A549 (cell line): Measurements from ENCODE around the gene OSBPL3. TPM values are rescaled to one million over a fixed set of nuclear protein-coding genes. Genes with fewer than 3 reads are reported as not detected.
A peak's percentile ranks its signal among the peaks of the same experiment; 100 is the strongest.

Experiments used
- ATAC-seq, 2 experiments: fragments of 200-7000 bp in 1 of 2; fragments of >200 bp in 1 of 2; cut with Nextera tagmentation in 1 of 2; cut with Tn5 transposase in 1 of 2; 3 replicates each; pipeline versions ENCODE4 v1.8.0 to v1.9.1; 2018 to 2020; ENCODE audit warnings: mild to moderate bottlenecking in 1 of 2, moderate library complexity in 1 of 2
- CTCF ChIA-PET: fragments of 300-600 bp; sonication (Branson Sonifier 250); formaldehyde crosslinking; extraction: SDS; loops from one replicate; lab custom pipeline; 2021; ENCODE audit warnings: antibody characterized with exemption, inconsistent platforms; lab: Yijun Ruan, JAX
- POLR2A ChIA-PET: fragments of 350-600 bp; formaldehyde crosslinking; extraction: SDS; loops from one replicate; lab custom pipeline; 2021; ENCODE audit warnings: antibody characterized with exemption, inconsistent platforms; lab: Yijun Ruan, JAX
- DNase-seq, 2 experiments: peaks; one replicate each; pipeline versions ENCODE4 v3.0.0 to v3.0.0-alpha.2; 2011 to 2016; ENCODE audit warnings: low read depth in 1 of 2, low spot score in 1 of 2
- FAIRE-seq: peaks from 2 replicates; lab custom pipeline; 2011; peaks lifted over from hg19 to GRCh38; lab: Jason Lieb, UNC
- H3K27ac ChIP-seq, 2 experiments: fragments of >200 bp; sonication (Bioruptor Twin); formaldehyde crosslinking; 3 replicates each; pipeline ENCODE4 v1.5.1; 2016 to 2017
- H3K4me1 ChIP-seq: fragments of >200 bp; sonication (Bioruptor Twin); formaldehyde crosslinking; 3 replicates; pipeline ENCODE4 v1.6.1; 2016
- H3K4me2 ChIP-seq: fragments of >200 bp; sonication (Bioruptor Twin); formaldehyde crosslinking; 3 replicates; pipeline ENCODE4 v1.6.1; 2016
- H3K4me3 ChIP-seq: fragments of >200 bp; sonication (Bioruptor Twin); formaldehyde crosslinking; 3 replicates; pipeline ENCODE4 v1.5.1; 2016
- H3K9me3 ChIP-seq: fragments of >200 bp; sonication (Bioruptor Twin); formaldehyde crosslinking; 3 replicates; pipeline ENCODE4 v1.6.1; 2016
- BHLHE40 ChIP-seq: IDR thresholded peaks from 2 replicates; pipeline ENCODE4 v1.6.1; 2012; ENCODE audit warnings: low read depth, low read length, inconsistent platforms
- CBX8 ChIP-seq: fragments of 200-600 bp; sonication (generic); IDR thresholded peaks from 2 replicates; pipeline ENCODE4 v1.6.1; 2016
- CHD2 ChIP-seq: fragments of 150-350 bp; IDR thresholded peaks from 2 replicates; pipeline ENCODE4 v1.6.1; 2014; ENCODE audit warnings: low read length; ENCODE audit not compliant: partially characterized antibody
- CHD4 ChIP-seq: fragments of 200-600 bp; sonication (generic); IDR thresholded peaks from 2 replicates; pipeline ENCODE4 v1.6.1; 2016; ENCODE audit warnings: antibody characterized with exemption, mild to moderate bottlenecking, borderline replicate concordance
- CTCF ChIP-seq: fragments of >200 bp; sonication (Bioruptor Twin); formaldehyde crosslinking; IDR thresholded peaks from 3 replicates; pipeline ENCODE4 v1.5.1; 2016
- EHF ChIP-seq: fragments of 250-450 bp; sonication (Bioruptor Pico); IDR thresholded peaks from 2 replicates; pipeline ENCODE4 v1.5.0; 2020; ENCODE audit warnings: mild to moderate bottlenecking
- ELK1 ChIP-seq: fragments of 150-350 bp; IDR thresholded peaks from 2 replicates; pipeline ENCODE4 v1.6.1; 2014; ENCODE audit warnings: low read depth, mild to moderate bottlenecking, low read length
- ESRRA ChIP-seq: fragments of 150-350 bp; IDR thresholded peaks from 2 replicates; pipeline ENCODE4 v1.6.1; 2014; ENCODE audit warnings: mild to moderate bottlenecking, low read length, borderline replicate concordance
- GATA3 ChIP-seq: IDR thresholded peaks from 2 replicates; pipeline ENCODE4 v1.6.1; 2012; ENCODE audit warnings: borderline replicate concordance
- HEYL ChIP-seq: fragments of 250-450 bp; sonication (Bioruptor Pico); IDR thresholded peaks from 2 replicates; pipeline ENCODE4 v1.8.0; 2021; ENCODE audit warnings: mild to moderate bottlenecking, moderate library complexity
- HOXA7 ChIP-seq: fragments of 250-450 bp; sonication (Bioruptor Pico); IDR thresholded peaks from 2 replicates; pipeline ENCODE4 v1.5.0; 2020; ENCODE audit warnings: mild to moderate bottlenecking, moderate library complexity
- HOXB13 ChIP-seq: fragments of 250-450 bp; sonication (Bioruptor Pico); IDR thresholded peaks from 2 replicates; pipeline ENCODE4 v1.5.0; 2020; ENCODE audit warnings: low read depth, mild to moderate bottlenecking, moderate library complexity
- HOXB5 ChIP-seq: fragments of 250-450 bp; sonication (Bioruptor Pico); IDR thresholded peaks from 2 replicates; pipeline ENCODE4 v1.5.0; 2020; ENCODE audit warnings: mild to moderate bottlenecking, moderate library complexity
- JUN ChIP-seq, 2 experiments: fragments of >200 bp; sonication (Bioruptor Twin); formaldehyde crosslinking; IDR thresholded peaks; 2 replicates in 1 of 2; 3 replicates in 1 of 2; pipeline ENCODE4 v1.6.1; 2016 to 2017
- KDM5A ChIP-seq: fragments of 200-600 bp; sonication (generic); IDR thresholded peaks from 2 replicates; pipeline ENCODE4 v1.6.1; 2016; ENCODE audit warnings: antibody characterized with exemption, mild to moderate bottlenecking
- MAFK ChIP-seq: fragments of 450-650 bp; IDR thresholded peaks from 2 replicates; pipeline ENCODE4 v1.6.1; 2014; ENCODE audit not compliant: partially characterized antibody
- MAX ChIP-seq: IDR thresholded peaks from 2 replicates; pipeline ENCODE4 v1.6.1; 2012
- NFE2L2 ChIP-seq: fragments of 150-350 bp; conservative IDR thresholded peaks from 2 replicates; pipeline ENCODE4 v1.6.1; 2014; ENCODE audit warnings: low read length
- NR3C1 ChIP-seq: fragments of >200 bp; sonication (Bioruptor Twin); formaldehyde crosslinking; IDR thresholded peaks from 3 replicates; pipeline ENCODE4 v1.6.1; 2017
- PBX3 ChIP-seq: IDR thresholded peaks from 2 replicates; pipeline ENCODE4 v1.6.1; 2012
- RCOR1 ChIP-seq: fragments of 150-350 bp; IDR thresholded peaks from 2 replicates; pipeline ENCODE4 v1.6.1; 2014; ENCODE audit warnings: antibody characterized with exemption, low read length, low read depth
- REST ChIP-seq: fragments of 200-600 bp; sonication (generic); IDR thresholded peaks from 2 replicates; pipeline ENCODE4 v1.6.1; 2016; ENCODE audit warnings: antibody characterized with exemption, mild to moderate bottlenecking, moderate library complexity
- SREBF2 ChIP-seq: fragments of 450-650 bp; IDR thresholded peaks from 2 replicates; pipeline ENCODE4 v1.6.1; 2014; ENCODE audit warnings: mild to moderate bottlenecking, moderate library complexity
- TFCP2L1 ChIP-seq: fragments of 250-450 bp; sonication (Bioruptor Pico); IDR thresholded peaks from 2 replicates; pipeline ENCODE4 v1.5.0; 2021; ENCODE audit warnings: mild to moderate bottlenecking
- ZC3H11A ChIP-seq: fragments of 450-650 bp; IDR thresholded peaks from 2 replicates; pipeline ENCODE4 v1.6.1; 2014; ENCODE audit warnings: antibody characterized with exemption, mild to moderate bottlenecking
- ZNF302 ChIP-seq: fragments of 250-450 bp; sonication (Bioruptor Pico); IDR thresholded peaks from 2 replicates; pipeline ENCODE4 v1.9.0; 2021; ENCODE audit warnings: inconsistent platforms, mild to moderate bottlenecking, moderate library complexity
- ZSCAN20 ChIP-seq: fragments of 250-450 bp; sonication (Bioruptor Pico); IDR thresholded peaks from 2 replicates; pipeline ENCODE4 v1.8.0; 2022; ENCODE audit warnings: mild to moderate bottlenecking, moderate library complexity
- WGBS: methylation state at CpG from one replicate; pipeline ENCODE4 v1.1.6; 2017; ENCODE audit errors: missing lambda C conversion rate; 5-methylcytosine and 5-hydroxymethylcytosine counted together
- polyA plus RNA-seq, 4 experiments: library from polyadenylated mRNA; depleted of rRNA in 3 of 4; stranded (reverse); fragments of >200 nt; fragmentation: RNase III in 1 of 4; extraction: RNeasy Plus Mini Kit Qiagen cat#74134 plus additional on column Dnase treatment in 1 of 4; gene quantifications; 2 replicates in 3 of 4; 3 replicates in 1 of 4; pipeline ENCODE4 v1.2.3, GENCODE V29; 2011 to 2017
- TF ChIP-seq, protein P1 (sequence below): fragments of >200 bp; sonication (Bioruptor Twin); formaldehyde crosslinking; IDR thresholded peaks from 3 replicates; pipeline ENCODE4 v1.6.1; 2016
- TF ChIP-seq, protein P2 (sequence below): fragments of 250-450 bp; sonication (Bioruptor Pico); IDR thresholded peaks from 2 replicates; pipeline ENCODE4 v1.5.0; 2020; ENCODE audit warnings: low read depth, mild to moderate bottlenecking, moderate library complexity

Gene OSBPL3
- polyA plus RNA-seq, 2 of the 4 experiments (the other 2 are of a cell fraction): 10.9 to 17.4 TPM

DNA sequence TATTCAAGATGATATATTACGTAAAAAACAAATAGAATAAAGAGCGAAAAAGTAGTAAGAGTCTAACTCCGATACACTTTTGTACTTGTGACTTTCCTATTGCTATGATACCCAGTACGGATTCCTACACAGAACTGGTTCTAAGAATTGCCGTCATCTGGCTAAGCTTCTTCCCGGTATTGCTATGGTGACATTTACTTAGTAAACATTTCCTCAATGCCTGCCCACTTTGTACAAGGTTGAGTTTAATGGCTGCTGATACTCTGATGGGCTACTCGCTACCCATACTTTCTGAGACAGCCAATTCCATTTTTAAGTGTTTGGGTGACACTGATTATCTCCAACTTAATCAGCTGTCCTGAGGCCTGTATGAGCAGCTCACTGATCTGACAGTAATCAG is 55.6 kb downstream of the OSBPL3 start:
- Histone ChIP-seq H3K4me1 (peaks cover 30% of the 10 kb centered on the region; the same call in 2 of the 3 replicates), H3K27ac (no peak overlapping the region), H3K9me3 (no peaks in the 10 kb centered on the region), H3K4me3 (no peak overlapping the region), H3K4me2 (no peak overlapping the region)
- 89% methylated on average over 7 of the region's 7 CpGs for WGBS
- no peak for DNase-seq
- no peak for FAIRE-seq
- ChIA-PET CTCF (interaction anchor here (1.5 kb wide), 1 partner anchor 16 kb away, joined by 3 read pairs; no protein-coding TSS in a partner anchor), POLR2A (no interaction called here)
- no peak for ATAC-seq
- no peak for TF ChIP-seq GATA3
- TF ChIP-seq JUN (IDR thresholded peaks at IDR 0.05): no peak
- no peak for TF ChIP-seq MAFK
- TF ChIP-seq SREBF2: no peak
- TF ChIP-seq TFCP2L1 (CRISPR knock-in tag): no peak
- no peak for TF ChIP-seq HEYL (CRISPR knock-in tag)
- TF ChIP-seq, protein P1, sequence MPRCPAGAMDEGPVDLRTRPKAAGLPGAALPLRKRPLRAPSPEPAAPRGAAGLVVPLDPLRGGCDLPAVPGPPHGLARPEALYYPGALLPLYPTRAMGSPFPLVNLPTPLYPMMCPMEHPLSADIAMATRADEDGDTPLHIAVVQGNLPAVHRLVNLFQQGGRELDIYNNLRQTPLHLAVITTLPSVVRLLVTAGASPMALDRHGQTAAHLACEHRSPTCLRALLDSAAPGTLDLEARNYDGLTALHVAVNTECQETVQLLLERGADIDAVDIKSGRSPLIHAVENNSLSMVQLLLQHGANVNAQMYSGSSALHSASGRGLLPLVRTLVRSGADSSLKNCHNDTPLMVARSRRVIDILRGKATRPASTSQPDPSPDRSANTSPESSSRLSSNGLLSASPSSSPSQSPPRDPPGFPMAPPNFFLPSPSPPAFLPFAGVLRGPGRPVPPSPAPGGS: no peak
- TF ChIP-seq BHLHE40: no peak
- TF ChIP-seq ZC3H11A: no peak
- TF ChIP-seq MAX: no peak
- TF ChIP-seq, protein P2, sequence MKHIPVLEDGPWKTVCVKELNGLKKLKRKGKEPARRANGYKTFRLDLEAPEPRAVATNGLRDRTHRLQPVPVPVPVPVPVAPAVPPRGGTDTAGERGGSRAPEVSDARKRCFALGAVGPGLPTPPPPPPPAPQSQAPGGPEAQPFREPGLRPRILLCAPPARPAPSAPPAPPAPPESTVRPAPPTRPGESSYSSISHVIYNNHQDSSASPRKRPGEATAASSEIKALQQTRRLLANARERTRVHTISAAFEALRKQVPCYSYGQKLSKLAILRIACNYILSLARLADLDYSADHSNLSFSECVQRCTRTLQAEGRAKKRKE (CRISPR knock-in tag): no peak
- no peak for TF ChIP-seq CTCF
- no peak for TF ChIP-seq CHD4
- TF ChIP-seq ELK1: no peak
- no peak for TF ChIP-seq ZSCAN20 (CRISPR knock-in tag)
- TF ChIP-seq CBX8: no peak
- no peak for TF ChIP-seq NR3C1
- TF ChIP-seq KDM5A: no peak
- no peak for TF ChIP-seq ZNF302 (CRISPR knock-in tag)
- TF ChIP-seq PBX3: no peak

DNA sequence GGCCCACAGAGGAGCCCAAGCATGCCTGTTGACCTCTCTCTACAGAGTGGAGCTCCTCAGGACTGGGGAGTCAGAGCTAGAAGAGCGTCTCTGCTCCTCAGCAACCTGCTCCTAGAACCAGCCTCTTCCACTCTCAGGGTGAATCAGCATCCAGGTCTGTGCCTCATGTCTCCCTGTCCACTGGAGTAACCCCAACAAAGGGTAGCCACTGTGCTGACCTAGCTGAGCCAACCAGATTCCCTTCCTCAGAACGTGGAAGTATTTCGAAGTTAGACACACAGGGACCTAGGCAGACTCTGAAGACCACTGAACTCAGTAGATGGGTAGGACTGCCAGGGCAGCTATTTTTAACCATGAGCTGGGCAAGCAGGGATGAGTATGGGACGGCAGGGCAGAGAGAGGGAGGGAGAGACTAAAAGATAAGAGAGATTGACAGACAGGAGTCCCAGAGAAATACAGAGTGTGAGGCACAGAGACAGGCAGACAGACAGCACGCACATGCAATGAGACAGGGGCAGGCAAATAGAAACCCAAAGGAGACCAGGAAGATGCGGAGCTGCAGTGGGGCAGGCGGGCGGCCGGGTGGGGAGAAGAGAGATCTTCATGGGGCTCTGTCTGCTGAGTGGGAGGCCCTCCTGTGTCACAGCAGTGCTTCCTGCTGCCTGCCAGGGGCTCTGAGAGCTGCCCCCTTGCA is 56.7 kb downstream of the OSBPL3 start:
- CTCF ChIA-PET: interaction anchor here (0.7 to 1.5 kb wide), 4 partner anchors 10 to 56 kb away, joined by 3 to 4 read pairs (median 3); partner anchors contain the start of gene OSBPL3
- TF ChIP-seq CHD2 (no peak), SREBF2 (no peak), REST (no peak), RCOR1 (no peak), CHD4 (no peak), EHF (CRISPR knock-in tag) (no peak), HOXA7 (no peak), ESRRA (no peak), HOXB5 (CRISPR knock-in tag) (no peak), NFE2L2 (no peak), HOXB13 (no peak)

More for the DNA sequence above, 56.7 kb downstream of the OSBPL3 start:
- Histone ChIP-seq H3K4me3 (no peak overlapping the region), H3K4me1 (peaks cover 30% of the 10 kb centered on the region; the same call in 2 of the 3 replicates), H3K4me2 (no peak overlapping the region), H3K27ac (0 out of 6 replicates have a peak overlapping the region, but pooled peaks of 1 of the 2 experiments have one; percentile 27), H3K9me3 (no peaks in the 10 kb centered on the region)
- 88% methylated on average over 8 of the region's 9 CpGs for WGBS
- DNase-seq: no peak
- FAIRE-seq: no peak
- peak in 1 of 2 experiments; percentile 41; a peak in 2 of 6 replicates for ATAC-seq
- POLR2A ChIA-PET: no interaction called here
